PFSK-1 (cell line): ENCODE data around the gene RER1.

Experiments
- FOXP2 ChIP-seq: optimal IDR thresholded peaks from 2 replicates; pipeline ENCODE3; 2011; ENCODE audit warnings: borderline replicate concordance, control low read depth, inconsistent platforms; ENCODE audit not compliant: insufficient read depth; ENCODE audit errors: extremely low read length, extremely low read depth
- POLR2AphosphoS5 ChIP-seq: IDR thresholded peaks from 2 replicates; pipeline ENCODE4 v1.6.1; 2012; ENCODE audit warnings: low read depth, mild to moderate bottlenecking, control low read depth, low read length, moderate library complexity
- SIN3A ChIP-seq: IDR thresholded peaks from 2 replicates; pipeline ENCODE4 v1.6.1; 2012; ENCODE audit warnings: mild to moderate bottlenecking, low read length, moderate library complexity, borderline replicate concordance; ENCODE audit not compliant: insufficient read depth
- TAF1 ChIP-seq: IDR thresholded peaks from 2 replicates; pipeline ENCODE4 v1.6.1; 2012; ENCODE audit warnings: low read length, control low read depth, borderline replicate concordance; ENCODE audit not compliant: insufficient read depth
- TF ChIP-seq, protein P1 (sequence below), 2 experiments: IDR thresholded peaks; 2 replicates each; pipeline versions ENCODE4 v1.6.1 to v1.8.0; 2011 to 2012; ENCODE audit warnings: low read depth in 2 of 2, low read length in 2 of 2, control low read depth in 1 of 2, inconsistent platforms in 1 of 2, mild to moderate bottlenecking in 1 of 2, moderate library complexity in 1 of 2; ENCODE audit not compliant: insufficient read depth in 1 of 2

The RER1 gene

DNA sequence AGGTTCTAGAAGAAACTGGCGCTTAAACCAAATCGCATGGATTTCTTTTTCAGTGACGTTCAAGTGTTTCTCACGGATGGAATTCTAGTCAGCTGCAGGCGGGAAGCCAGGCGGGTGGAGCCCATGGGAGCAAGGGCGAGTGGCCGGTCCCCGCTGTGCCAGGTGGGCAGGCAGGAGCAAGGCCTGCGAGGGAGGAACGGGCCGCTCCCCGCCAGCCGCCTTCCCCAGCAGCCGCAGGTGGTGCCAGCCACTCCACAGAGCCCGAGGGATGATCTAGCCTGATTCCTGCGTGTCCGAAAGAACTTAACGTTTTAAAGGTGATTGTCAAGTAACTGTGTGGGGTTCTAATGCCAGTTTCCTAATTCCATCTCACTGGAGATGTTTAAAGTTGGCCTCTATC lies 11.6 kb downstream of the RER1 start:
- TF ChIP-seq POLR2AphosphoS5, result no peak
- TF ChIP-seq TAF1, result no peak
- TF ChIP-seq FOXP2, result no peak
- TF ChIP-seq SIN3A, result no peak
- TF ChIP-seq, protein P1, sequence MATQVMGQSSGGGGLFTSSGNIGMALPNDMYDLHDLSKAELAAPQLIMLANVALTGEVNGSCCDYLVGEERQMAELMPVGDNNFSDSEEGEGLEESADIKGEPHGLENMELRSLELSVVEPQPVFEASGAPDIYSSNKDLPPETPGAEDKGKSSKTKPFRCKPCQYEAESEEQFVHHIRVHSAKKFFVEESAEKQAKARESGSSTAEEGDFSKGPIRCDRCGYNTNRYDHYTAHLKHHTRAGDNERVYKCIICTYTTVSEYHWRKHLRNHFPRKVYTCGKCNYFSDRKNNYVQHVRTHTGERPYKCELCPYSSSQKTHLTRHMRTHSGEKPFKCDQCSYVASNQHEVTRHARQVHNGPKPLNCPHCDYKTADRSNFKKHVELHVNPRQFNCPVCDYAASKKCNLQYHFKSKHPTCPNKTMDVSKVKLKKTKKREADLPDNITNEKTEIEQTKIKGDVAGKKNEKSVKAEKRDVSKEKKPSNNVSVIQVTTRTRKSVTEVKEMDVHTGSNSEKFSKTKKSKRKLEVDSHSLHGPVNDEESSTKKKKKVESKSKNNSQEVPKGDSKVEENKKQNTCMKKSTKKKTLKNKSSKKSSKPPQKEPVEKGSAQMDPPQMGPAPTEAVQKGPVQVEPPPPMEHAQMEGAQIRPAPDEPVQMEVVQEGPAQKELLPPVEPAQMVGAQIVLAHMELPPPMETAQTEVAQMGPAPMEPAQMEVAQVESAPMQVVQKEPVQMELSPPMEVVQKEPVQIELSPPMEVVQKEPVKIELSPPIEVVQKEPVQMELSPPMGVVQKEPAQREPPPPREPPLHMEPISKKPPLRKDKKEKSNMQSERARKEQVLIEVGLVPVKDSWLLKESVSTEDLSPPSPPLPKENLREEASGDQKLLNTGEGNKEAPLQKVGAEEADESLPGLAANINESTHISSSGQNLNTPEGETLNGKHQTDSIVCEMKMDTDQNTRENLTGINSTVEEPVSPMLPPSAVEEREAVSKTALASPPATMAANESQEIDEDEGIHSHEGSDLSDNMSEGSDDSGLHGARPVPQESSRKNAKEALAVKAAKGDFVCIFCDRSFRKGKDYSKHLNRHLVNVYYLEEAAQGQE (IDR thresholded peaks at IDR 0.05; ENCODE audit: insufficient read depth in 1 of 2, low read depth in 2 of 2, low read length in 2 of 2), result no peak

- TF ChIP-seq, protein P1 (IDR thresholded peaks at IDR 0.05; ENCODE audit: insufficient read depth in 1 of 2, low read depth in 2 of 2, low read length in 2 of 2), result no peak
- TF ChIP-seq TAF1 (no peak), SIN3A (no peak), FOXP2 (no peak), POLR2AphosphoS5 (no peak)
Observed at GRCh38 chr1:2404142-2404889, 12.7 kb downstream of the RER1 start.

- TF ChIP-seq TAF1, result no peak
- TF ChIP-seq POLR2AphosphoS5, result peak; percentile 55; the same call in 1 of the 2 replicates
Observed at GRCh38 chr1:2404890-2405511, 13.4 kb downstream of the RER1 start.

- TF ChIP-seq TAF1, result no peak
- TF ChIP-seq, protein P1 (IDR thresholded peaks at IDR 0.05; ENCODE audit: insufficient read depth in 1 of 2, low read depth in 2 of 2, low read length in 2 of 2), result no peak
- TF ChIP-seq POLR2AphosphoS5, result no peak
- no peak for TF ChIP-seq FOXP2
- TF ChIP-seq SIN3A, result no peak
Observed at GRCh38 chr1:2405588-2406295, 14.1 kb downstream of the RER1 start.

- TF ChIP-seq TAF1, result no peak
- TF ChIP-seq SIN3A, result no peak
- TF ChIP-seq FOXP2, result no peak
- no peak for TF ChIP-seq POLR2AphosphoS5
- TF ChIP-seq, protein P1 (IDR thresholded peaks at IDR 0.05; ENCODE audit: insufficient read depth in 1 of 2, low read depth in 2 of 2, low read length in 2 of 2), result no peak
Observed at GRCh38 chr1:2406451-2407041, 14.9 kb downstream of the RER1 start.
